LNCaP clone FGC (cell line): ENCODE results near the gene PRDM1.

Source experiments
- DNase-seq: peaks from one replicate; pipeline ENCODE4 v3.0.0-alpha.2; 2011; ENCODE audit warnings: low read depth
- H3K4me3 ChIP-seq: 2 replicates; pipeline ENCODE4 v1.5.1; 2011; ENCODE audit warnings: mild to moderate bottlenecking, low read depth, low read length, control low read depth
- TF ChIP-seq, protein P1 (sequence below): IDR thresholded peaks from 2 replicates; pipeline ENCODE4 v1.5.1; 2012; ENCODE audit warnings: mild to moderate bottlenecking; ENCODE audit not compliant: control insufficient read depth, insufficient read depth; ENCODE audit errors: extremely low read depth

The PRDM1 gene

GRCh38 chr6:106084989-106085691, 996 bp upstream of the PRDM1 start:
- DNase-seq = no peak
- no peak overlapping the region for H3K4me3 ChIP-seq
- TF ChIP-seq, protein P1, sequence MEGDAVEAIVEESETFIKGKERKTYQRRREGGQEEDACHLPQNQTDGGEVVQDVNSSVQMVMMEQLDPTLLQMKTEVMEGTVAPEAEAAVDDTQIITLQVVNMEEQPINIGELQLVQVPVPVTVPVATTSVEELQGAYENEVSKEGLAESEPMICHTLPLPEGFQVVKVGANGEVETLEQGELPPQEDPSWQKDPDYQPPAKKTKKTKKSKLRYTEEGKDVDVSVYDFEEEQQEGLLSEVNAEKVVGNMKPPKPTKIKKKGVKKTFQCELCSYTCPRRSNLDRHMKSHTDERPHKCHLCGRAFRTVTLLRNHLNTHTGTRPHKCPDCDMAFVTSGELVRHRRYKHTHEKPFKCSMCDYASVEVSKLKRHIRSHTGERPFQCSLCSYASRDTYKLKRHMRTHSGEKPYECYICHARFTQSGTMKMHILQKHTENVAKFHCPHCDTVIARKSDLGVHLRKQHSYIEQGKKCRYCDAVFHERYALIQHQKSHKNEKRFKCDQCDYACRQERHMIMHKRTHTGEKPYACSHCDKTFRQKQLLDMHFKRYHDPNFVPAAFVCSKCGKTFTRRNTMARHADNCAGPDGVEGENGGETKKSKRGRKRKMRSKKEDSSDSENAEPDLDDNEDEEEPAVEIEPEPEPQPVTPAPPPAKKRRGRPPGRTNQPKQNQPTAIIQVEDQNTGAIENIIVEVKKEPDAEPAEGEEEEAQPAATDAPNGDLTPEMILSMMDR = no peak

- H3K4me3 ChIP-seq = peak overlapping the region; percentile 44
- no peak for DNase-seq
- TF ChIP-seq, protein P1 = no peak
Observed at GRCh38 chr6:106085692-106085983, 498 bp upstream of the PRDM1 start.

GRCh38 chr6:106086814-106087175, 659 bp downstream of the PRDM1 start:
- peak overlapping the region; percentile 44 for H3K4me3 ChIP-seq
- no peak for DNase-seq
- TF ChIP-seq, protein P1 = no peak

DNA sequence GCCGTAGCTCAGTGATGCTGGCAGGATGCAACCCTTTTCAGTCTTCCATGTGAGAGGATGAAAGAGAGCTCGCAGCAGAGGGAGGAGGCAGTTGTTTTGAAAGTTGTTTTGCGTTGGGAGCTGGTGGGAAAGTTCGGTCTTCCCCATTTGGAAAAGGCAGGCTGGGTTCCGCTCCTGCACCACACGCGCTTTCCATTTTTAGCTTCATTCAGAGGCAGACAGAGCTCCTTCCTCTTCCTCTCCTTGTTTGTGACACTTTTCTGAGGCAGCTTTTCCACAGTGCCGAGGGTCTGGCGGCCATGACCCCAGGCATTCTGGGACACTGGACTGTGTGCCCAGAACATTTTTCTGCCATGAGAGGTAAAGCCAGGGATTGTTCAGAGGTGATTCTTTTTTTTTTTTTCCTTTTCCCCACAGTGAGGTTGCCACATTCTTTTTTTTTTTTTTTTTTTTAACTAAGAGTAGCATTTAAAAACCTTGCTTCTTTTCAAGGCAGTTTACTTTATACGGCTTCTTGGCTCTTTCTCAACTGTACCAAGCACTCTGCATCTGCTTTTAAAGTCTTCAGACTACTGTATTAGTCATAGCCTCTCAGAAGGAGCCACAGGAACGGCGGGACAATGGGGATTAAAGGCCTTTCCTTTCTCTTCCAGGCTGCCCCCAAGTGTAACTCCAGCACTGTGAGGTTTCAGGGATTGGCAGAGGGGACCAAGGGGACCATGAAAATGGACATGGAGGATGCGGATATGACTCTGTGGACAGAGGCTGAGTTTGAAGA, 1.6 kb downstream of the PRDM1 start:
- no peak overlapping the region for H3K4me3 ChIP-seq
- TF ChIP-seq, protein P1 = no peak
- DNase-seq = no peak

GRCh38 chr6:106090001-106090400, 3.9 kb downstream of the PRDM1 start:
- TF ChIP-seq, protein P1 = no peak; the same call in 1 of the 2 replicates
- no peak for DNase-seq

GRCh38 chr6:106092279-106092678, 6.1 kb downstream of the PRDM1 start:
- no peak for DNase-seq
- no peak overlapping the region for H3K4me3 ChIP-seq
- TF ChIP-seq, protein P1 = no peak

More at GRCh38 chr6:106090001-106090400, 3.9 kb downstream of the PRDM1 start:
- no peak overlapping the region for H3K4me3 ChIP-seq
